Activated CD8-positive, alpha-beta T cell treated with anti-CD3 and anti-CD28 coated beads for 36 hours (primary cell): ENCODE data around the gene ADRA1B. TPM values are rescaled to one million over a fixed set of nuclear protein-coding genes. Genes with fewer than 3 reads are reported as not detected.

ENCODE experiments used
- ATAC-seq: fragments of 200-7000 bp; cut with Tn5 transposase; one replicate; pipeline ENCODE4 v1.10.0; 2021; ENCODE audit warnings: mild to moderate bottlenecking, moderate library complexity
- CTCF ChIA-PET: fragments of 350-600 bp; sonication (Branson Sonifier 250); formaldehyde crosslinking; loops from one replicate; lab custom pipeline; 2021; ENCODE audit warnings: antibody characterized with exemption; lab: Charles Lee
- POLR2A ChIA-PET: fragments of 350-600 bp; sonication (Branson Sonifier 250); formaldehyde crosslinking; loops from one replicate; lab custom pipeline; 2021; ENCODE audit warnings: antibody characterized with exemption; lab: Charles Lee
- DNase-seq: peaks from one replicate; pipeline ENCODE4 v3.0.0-alpha.2; 2020
- H3K27ac Mint-ChIP-seq: one replicate; pipeline ENCODE4 v1.8.0; 2021; ENCODE audit warnings: mild to moderate bottlenecking, mixed read lengths
- H3K27me3 Mint-ChIP-seq: one replicate; pipeline ENCODE4 v1.8.0; 2021; ENCODE audit warnings: mixed read lengths
- H3K36me3 Mint-ChIP-seq: one replicate; pipeline ENCODE4 v1.8.0; 2021; ENCODE audit warnings: low read depth, mixed read lengths
- H3K4me1 Mint-ChIP-seq: one replicate; pipeline ENCODE4 v1.8.0; 2021; ENCODE audit warnings: low read depth, mixed read lengths
- H3K4me3 Mint-ChIP-seq: one replicate; pipeline ENCODE4 v1.8.0; 2021; ENCODE audit warnings: mild to moderate bottlenecking, moderate library complexity, mixed read lengths
- H3K9me3 Mint-ChIP-seq: one replicate; pipeline ENCODE4 v1.8.0; 2021; ENCODE audit warnings: mixed read lengths
- CTCF ChIP-seq: fragments of 200-600 bp; IDR thresholded peaks from one replicate; pipeline ENCODE4 v1.8.0; 2022; ENCODE audit warnings: antibody characterized with exemption, mild to moderate bottlenecking
- intact Hi-C: fragments of 100-400 bp; cut with micrococcal nuclease; formaldehyde crosslinking; loops from one replicate; pipeline ENCODE4 v1.10.0; 2022
- total RNA-seq, 2 experiments: library from RNA; stranded (reverse); gene quantifications; one replicate each; pipeline ENCODE4 v1.2.3, GENCODE V29; 2021

Gene ADRA1B
- total RNA-seq, 2 experiments from 2014 or later, result not detected

GRCh38 chr5:159933531-159934485 is 17.5 kb downstream of the ADRA1B start:
- intact Hi-C loops, result no loop called here
- POLR2A ChIA-PET, result interaction anchor here (0.7 kb wide), 1 partner anchor 573 kb away, joined by 3 read pairs; no protein-coding TSS in a partner anchor
- Mint-ChIP-seq H3K27ac (no peak overlapping the region), H3K4me1 (peaks cover 7% of the 10 kb centered on the region), H3K4me3 (no peak overlapping the region), H3K27me3 (peaks cover 12% of the 10 kb centered on the region), H3K9me3 (no peaks in the 10 kb centered on the region), H3K36me3 (no peaks in the 10 kb centered on the region)
- ATAC-seq, result no peak
- peak; percentile 34 for DNase-seq
- no peak for TF ChIP-seq CTCF
- CTCF ChIA-PET, result interaction anchor here (1.1 kb wide), 1 partner anchor 17 kb away, joined by 3 read pairs; no protein-coding TSS in a partner anchor

GRCh38 chr5:159935946-159936345 is 19.7 kb downstream of the ADRA1B start:
- no peak for TF ChIP-seq CTCF
- Mint-ChIP-seq H3K27ac (no peak overlapping the region), H3K36me3 (no peaks in the 10 kb centered on the region), H3K4me3 (no peak overlapping the region), H3K4me1 (peaks cover 7% of the 10 kb centered on the region), H3K9me3 (no peaks in the 10 kb centered on the region), H3K27me3 (peaks cover 9% of the 10 kb centered on the region)
- DNase-seq (no peak), ATAC-seq (no peak)
- ChIA-PET POLR2A (no interaction called here), CTCF (no interaction called here)
- intact Hi-C loops, result no loop called here

DNA sequence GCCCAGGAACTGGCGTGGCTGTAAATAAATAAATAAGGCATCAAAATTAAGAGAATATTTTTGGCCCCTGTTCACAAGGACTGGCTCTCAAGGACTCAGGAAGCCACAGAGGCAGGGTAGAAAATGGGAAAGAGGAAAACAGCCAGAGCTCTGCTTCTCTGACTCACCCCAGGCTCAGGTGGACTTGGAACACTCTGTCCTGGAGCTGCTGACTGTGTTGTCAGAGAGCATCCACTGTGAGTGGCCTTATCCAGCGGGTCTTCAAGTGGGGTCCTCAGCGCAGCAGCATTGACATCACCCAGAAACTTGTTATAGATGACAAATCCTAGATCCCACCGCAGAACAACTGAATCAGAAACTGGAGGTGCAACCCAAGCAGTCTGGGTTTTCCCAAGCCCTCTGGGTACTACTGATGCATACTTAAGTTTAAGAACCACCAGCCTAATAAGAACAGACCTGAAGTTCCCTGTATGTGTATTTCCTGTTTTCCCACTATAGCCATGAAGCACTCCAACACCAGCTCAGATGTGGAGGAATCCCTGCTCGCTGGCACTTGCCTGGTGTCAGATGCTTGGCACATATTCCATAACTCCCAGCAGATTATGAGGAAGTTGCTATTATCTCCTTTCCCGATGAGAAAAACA is 20.5 kb downstream of the ADRA1B start:
- ChIA-PET POLR2A (no interaction called here), CTCF (no interaction called here)
- no peaks in the 10 kb centered on the region for H3K36me3 Mint-ChIP-seq
- H3K27ac Mint-ChIP-seq, result no peak overlapping the region
- peaks cover 14% of the 10 kb centered on the region for H3K27me3 Mint-ChIP-seq
- no peak for TF ChIP-seq CTCF
- no peak overlapping the region for H3K4me3 Mint-ChIP-seq
- no peaks in the 10 kb centered on the region for H3K9me3 Mint-ChIP-seq
- no peak for DNase-seq
- ATAC-seq, result no peak
- H3K4me1 Mint-ChIP-seq, result peaks cover 7% of the 10 kb centered on the region
- intact Hi-C loops, result no loop called here

- Mint-ChIP-seq H3K27ac (no peak overlapping the region), H3K4me3 (no peak overlapping the region), H3K4me1 (peaks cover 7% of the 10 kb centered on the region), H3K36me3 (no peaks in the 10 kb centered on the region), H3K27me3 (peaks cover 10% of the 10 kb centered on the region), H3K9me3 (no peaks in the 10 kb centered on the region)
- ChIA-PET POLR2A (no interaction called here), CTCF (interaction anchor here (0.7 kb wide), 2 partner anchors 11 to 50 kb away, joined by 3 read pairs; no protein-coding TSS in a partner anchor)
- intact Hi-C loops, result no loop called here
- ATAC-seq (no peak), DNase-seq (no peak)
- no peak for TF ChIP-seq CTCF
Measured at GRCh38 chr5:159937580-159937979, 21.3 kb downstream of the ADRA1B start.

GRCh38 chr5:159943326-159943725 is 27.0 kb downstream of the ADRA1B start:
- H3K27ac Mint-ChIP-seq, result no peak overlapping the region
- H3K27me3 Mint-ChIP-seq, result peaks cover 19% of the 10 kb centered on the region
- DNase-seq (no peak), ATAC-seq (no peak)
- H3K36me3 Mint-ChIP-seq, result no peaks in the 10 kb centered on the region
- intact Hi-C loops, result no loop called here
- TF ChIP-seq CTCF, result no peak
- peaks cover 2% of the 10 kb centered on the region for H3K4me1 Mint-ChIP-seq
- CTCF ChIA-PET, result no interaction called here
- POLR2A ChIA-PET, result no interaction called here
- H3K4me3 Mint-ChIP-seq, result no peak overlapping the region
- H3K9me3 Mint-ChIP-seq, result no peaks in the 10 kb centered on the region
